Measurements from ENCODE around the gene XPA. TPM values are rescaled to one million over a fixed set of nuclear protein-coding genes. Genes with fewer than 3 reads are reported as not detected.

The XPA gene
- total and polyA plus RNA-seq, 10 of the 15 experiments (the other 5 are each of a cell fraction or from before 2014, with no cell fraction given): 6.2 to 19.9 (median 12.3) TPM

DNA sequence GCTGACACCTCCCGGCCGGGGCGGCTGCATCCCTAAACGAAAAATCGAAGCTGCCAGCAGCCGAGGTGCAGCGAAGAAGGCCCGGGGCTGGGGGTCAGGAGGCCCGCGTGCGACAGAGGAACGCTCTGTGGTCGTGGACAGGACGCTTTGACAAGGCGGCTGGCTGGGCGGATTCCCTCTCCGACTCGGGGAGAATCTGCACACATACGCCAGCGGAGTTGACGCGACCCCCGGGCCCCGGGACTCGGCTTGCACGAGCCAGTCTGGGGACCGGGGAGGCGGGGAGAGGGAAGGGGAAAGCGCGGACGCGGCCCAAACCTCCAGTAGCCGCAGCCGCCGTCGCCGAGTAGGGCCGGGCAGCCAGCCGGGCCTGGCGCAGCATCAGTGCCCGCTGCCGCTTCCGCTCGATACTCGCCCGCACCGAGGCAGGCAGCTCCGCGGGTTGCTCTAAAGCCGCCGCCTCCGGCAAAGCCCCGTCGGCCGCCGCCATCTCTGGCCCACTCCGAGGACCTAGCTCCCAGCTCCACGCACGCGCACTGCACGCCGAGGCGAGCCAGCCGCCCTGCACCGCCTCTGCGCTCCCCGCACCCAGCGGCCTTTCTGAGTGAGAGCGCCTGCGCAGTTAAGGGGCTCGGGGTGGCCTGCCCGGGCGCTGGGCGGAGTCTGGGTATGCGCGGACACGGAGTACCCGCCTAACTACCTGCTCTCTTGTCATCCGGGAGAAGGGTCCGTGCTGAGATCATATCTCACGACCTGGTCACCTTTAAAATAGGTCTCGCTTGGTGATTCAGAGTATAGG is at the start of gene XPA (continued):
- TF ChIP-seq, protein P1, sequence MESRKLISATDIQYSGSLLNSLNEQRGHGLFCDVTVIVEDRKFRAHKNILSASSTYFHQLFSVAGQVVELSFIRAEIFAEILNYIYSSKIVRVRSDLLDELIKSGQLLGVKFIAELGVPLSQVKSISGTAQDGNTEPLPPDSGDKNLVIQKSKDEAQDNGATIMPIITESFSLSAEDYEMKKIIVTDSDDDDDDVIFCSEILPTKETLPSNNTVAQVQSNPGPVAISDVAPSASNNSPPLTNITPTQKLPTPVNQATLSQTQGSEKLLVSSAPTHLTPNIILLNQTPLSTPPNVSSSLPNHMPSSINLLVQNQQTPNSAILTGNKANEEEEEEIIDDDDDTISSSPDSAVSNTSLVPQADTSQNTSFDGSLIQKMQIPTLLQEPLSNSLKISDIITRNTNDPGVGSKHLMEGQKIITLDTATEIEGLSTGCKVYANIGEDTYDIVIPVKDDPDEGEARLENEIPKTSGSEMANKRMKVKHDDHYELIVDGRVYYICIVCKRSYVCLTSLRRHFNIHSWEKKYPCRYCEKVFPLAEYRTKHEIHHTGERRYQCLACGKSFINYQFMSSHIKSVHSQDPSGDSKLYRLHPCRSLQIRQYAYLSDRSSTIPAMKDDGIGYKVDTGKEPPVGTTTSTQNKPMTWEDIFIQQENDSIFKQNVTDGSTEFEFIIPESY (IDR thresholded peaks at IDR 0.05): no peak
- TF ChIP-seq MYB (IDR thresholded peaks at IDR 0.05; ENCODE audit: borderline replicate concordance, low read depth, low read length) (no peak), RFX5 (IDR thresholded peaks at IDR 0.05; ENCODE audit: low read depth, low read length) (no peak; the same call in 1 of the 2 replicates), RBBP5 (conservative IDR thresholded peaks at IDR 0.05) (no peak), CHD2 (IDR thresholded peaks at IDR 0.05; ENCODE audit: borderline replicate concordance, low read depth, low read length) (0 out of 2 replicates have a peak, but pooled peaks have one; percentile 53), ZNF217 (IDR thresholded peaks at IDR 0.05) (no peak), SIN3A (IDR thresholded peaks at IDR 0.05; ENCODE audit: low read depth, low read length) (peak; percentile 80; the same call in 1 of the 2 replicates), CEBPZ (IDR thresholded peaks at IDR 0.05; ENCODE audit: low read depth, low read length) (no peak), CTCF (IDR thresholded peaks at IDR 0.05 in 2 of 3, conservative IDR thresholded peaks at IDR 0.05 in 1 of 3; ENCODE audit: control insufficient read depth in 2 of 3, extremely low read depth in 1 of 3, insufficient read depth in 1 of 3, low read depth in 3 of 3, low read length in 3 of 3) (no peak), SREBF2 (IDR thresholded peaks at IDR 0.05; ENCODE audit: low read length) (no peak), IKZF2 (IDR thresholded peaks at IDR 0.05) (no peak), ZNF384 (IDR thresholded peaks at IDR 0.05; ENCODE audit: borderline replicate concordance, low read depth, low read length) (no peak), EP300 (IDR thresholded peaks at IDR 0.05; ENCODE audit: borderline replicate concordance in 1 of 2, control insufficient read depth in 1 of 2, low read depth in 2 of 2, low read length in 2 of 2) (no peak), ZNF207 (IDR thresholded peaks at IDR 0.05; ENCODE audit: borderline replicate concordance) (peak; percentile 68; the same call in 1 of the 2 replicates)
- TF ChIP-seq, protein P2, sequence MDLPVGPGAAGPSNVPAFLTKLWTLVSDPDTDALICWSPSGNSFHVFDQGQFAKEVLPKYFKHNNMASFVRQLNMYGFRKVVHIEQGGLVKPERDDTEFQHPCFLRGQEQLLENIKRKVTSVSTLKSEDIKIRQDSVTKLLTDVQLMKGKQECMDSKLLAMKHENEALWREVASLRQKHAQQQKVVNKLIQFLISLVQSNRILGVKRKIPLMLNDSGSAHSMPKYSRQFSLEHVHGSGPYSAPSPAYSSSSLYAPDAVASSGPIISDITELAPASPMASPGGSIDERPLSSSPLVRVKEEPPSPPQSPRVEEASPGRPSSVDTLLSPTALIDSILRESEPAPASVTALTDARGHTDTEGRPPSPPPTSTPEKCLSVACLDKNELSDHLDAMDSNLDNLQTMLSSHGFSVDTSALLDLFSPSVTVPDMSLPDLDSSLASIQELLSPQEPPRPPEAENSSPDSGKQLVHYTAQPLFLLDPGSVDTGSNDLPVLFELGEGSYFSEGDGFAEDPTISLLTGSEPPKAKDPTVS (IDR thresholded peaks at IDR 0.05; ENCODE audit: low read depth, low read length): no peak
- TF ChIP-seq, protein P3, sequence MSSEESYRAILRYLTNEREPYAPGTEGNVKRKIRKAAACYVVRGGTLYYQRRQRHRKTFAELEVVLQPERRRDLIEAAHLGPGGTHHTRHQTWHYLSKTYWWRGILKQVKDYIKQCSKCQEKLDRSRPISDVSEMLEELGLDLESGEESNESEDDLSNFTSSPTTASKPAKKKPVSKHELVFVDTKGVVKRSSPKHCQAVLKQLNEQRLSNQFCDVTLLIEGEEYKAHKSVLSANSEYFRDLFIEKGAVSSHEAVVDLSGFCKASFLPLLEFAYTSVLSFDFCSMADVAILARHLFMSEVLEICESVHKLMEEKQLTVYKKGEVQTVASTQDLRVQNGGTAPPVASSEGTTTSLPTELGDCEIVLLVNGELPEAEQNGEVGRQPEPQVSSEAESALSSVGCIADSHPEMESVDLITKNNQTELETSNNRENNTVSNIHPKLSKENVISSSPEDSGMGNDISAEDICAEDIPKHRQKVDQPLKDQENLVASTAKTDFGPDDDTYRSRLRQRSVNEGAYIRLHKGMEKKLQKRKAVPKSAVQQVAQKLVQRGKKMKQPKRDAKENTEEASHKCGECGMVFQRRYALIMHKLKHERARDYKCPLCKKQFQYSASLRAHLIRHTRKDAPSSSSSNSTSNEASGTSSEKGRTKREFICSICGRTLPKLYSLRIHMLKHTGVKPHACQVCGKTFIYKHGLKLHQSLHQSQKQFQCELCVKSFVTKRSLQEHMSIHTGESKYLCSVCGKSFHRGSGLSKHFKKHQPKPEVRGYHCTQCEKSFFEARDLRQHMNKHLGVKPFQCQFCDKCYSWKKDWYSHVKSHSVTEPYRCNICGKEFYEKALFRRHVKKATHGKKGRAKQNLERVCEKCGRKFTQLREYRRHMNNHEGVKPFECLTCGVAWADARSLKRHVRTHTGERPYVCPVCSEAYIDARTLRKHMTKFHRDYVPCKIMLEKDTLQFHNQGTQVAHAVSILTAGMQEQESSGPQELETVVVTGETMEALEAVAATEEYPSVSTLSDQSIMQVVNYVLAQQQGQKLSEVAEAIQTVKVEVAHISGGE (CRISPR knock-in tag; IDR thresholded peaks at IDR 0.05): no peak

Data from GM12878 (cell line).